ENCODE data around the gene SLC35E4. TPM values are rescaled to one million over a fixed set of nuclear protein-coding genes. Genes with fewer than 3 reads are reported as not detected.

The SLC35E4 gene
- total RNA-seq, 2 donors from 2014 or later, result 0.99 to 3.4 TPM

GRCh38 chr22:30680991-30681770 lies 45.6 kb downstream of the SLC35E4 start:
- no peak overlapping the region for H3K4me3 ChIP-seq
- intact Hi-C loops (cut with DNase I), result no loop called here
- H3K9me3 ChIP-seq, result no peaks in the 10 kb centered on the region
- no peaks in the 10 kb centered on the region for H3K27me3 ChIP-seq
- 79 to 89% methylated on average over 1 of the region's 1 CpG for WGBS, 2 donors
- ATAC-seq (no peak), DNase-seq (no peak)
- H3K4me1 ChIP-seq, result no peaks in the 10 kb centered on the region
- no peak for TF ChIP-seq CTCF (IDR thresholded peaks at IDR 0.05)
- no peak for TF ChIP-seq POLR2A (IDR thresholded peaks at IDR 0.05)
- no peaks in the 10 kb centered on the region for H3K36me3 ChIP-seq (replicated peaks in 1 of 2; ENCODE audit: insufficient read depth in 1 of 2, low read depth in 2 of 2)
- H3K27ac ChIP-seq, result no peak overlapping the region

DNA sequence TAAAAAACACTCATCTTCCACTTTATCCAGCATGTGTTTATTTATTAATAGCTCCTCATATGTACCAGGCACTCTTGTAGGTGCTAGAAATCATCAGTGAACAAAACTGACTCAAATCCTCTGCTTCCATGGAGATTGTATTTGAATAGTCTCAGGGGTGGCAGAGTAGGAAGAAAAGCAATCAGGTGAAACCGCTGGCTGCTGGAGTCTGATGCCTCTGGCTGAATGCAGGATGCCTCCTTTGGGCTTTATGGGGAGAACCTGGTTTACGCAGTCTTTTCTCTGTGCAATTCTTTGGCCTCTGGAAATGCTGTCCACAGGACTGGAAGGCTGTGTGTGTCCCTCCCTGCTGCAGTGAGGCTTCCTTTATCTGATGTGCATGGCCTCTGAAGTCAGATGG lies 46.2 kb downstream of the SLC35E4 start:
- H3K27ac ChIP-seq, result no peak overlapping the region
- TF ChIP-seq CTCF (IDR thresholded peaks at IDR 0.05) (no peak), POLR2A (IDR thresholded peaks at IDR 0.05) (no peak)
- DNase-seq, result no peak
- ATAC-seq, result no peak
- intact Hi-C loops (cut with DNase I), result no loop called here
- no peak overlapping the region for H3K4me3 ChIP-seq
- no peaks in the 10 kb centered on the region for H3K36me3 ChIP-seq (replicated peaks in 1 of 2; ENCODE audit: insufficient read depth in 1 of 2, low read depth in 2 of 2)
- no peaks in the 10 kb centered on the region for H3K4me1 ChIP-seq
- WGBS, 2 donors, result 73 to 82% methylated on average over 2 of the region's 2 CpGs
- H3K27me3 ChIP-seq, result no peaks in the 10 kb centered on the region
- no peaks in the 10 kb centered on the region for H3K9me3 ChIP-seq

GRCh38 chr22:30685178-30685577 lies 49.6 kb downstream of the SLC35E4 start:
- Histone ChIP-seq H3K4me1 (no peaks in the 10 kb centered on the region), H3K4me3 (no peak overlapping the region), H3K36me3 (replicated peaks in 1 of 2; ENCODE audit: insufficient read depth in 1 of 2, low read depth in 2 of 2) (no peaks in the 10 kb centered on the region), H3K27ac (no peak overlapping the region), H3K27me3 (no peaks in the 10 kb centered on the region), H3K9me3 (no peaks in the 10 kb centered on the region)
- DNase-seq (no peak), ATAC-seq (no peak)
- WGBS, 2 donors, result 66 to 68% methylated on average over 7 of the region's 7 CpGs
- TF ChIP-seq CTCF (IDR thresholded peaks at IDR 0.05), result no peak
- no peak for TF ChIP-seq POLR2A (IDR thresholded peaks at IDR 0.05)
- intact Hi-C loops (cut with DNase I), result no loop called here

GRCh38 chr22:30687358-30687757 lies 51.8 kb downstream of the SLC35E4 start:
- no peak overlapping the region for H3K4me3 ChIP-seq
- ATAC-seq, result no peak
- H3K27me3 ChIP-seq, result no peaks in the 10 kb centered on the region
- no peaks in the 10 kb centered on the region for H3K4me1 ChIP-seq
- no peak overlapping the region for H3K27ac ChIP-seq
- no peak for TF ChIP-seq CTCF (IDR thresholded peaks at IDR 0.05)
- no peak for TF ChIP-seq POLR2A (IDR thresholded peaks at IDR 0.05)
- no peaks in the 10 kb centered on the region for H3K36me3 ChIP-seq (replicated peaks in 1 of 2; ENCODE audit: insufficient read depth in 1 of 2, low read depth in 2 of 2)
- 90 to 92% methylated on average over 4 of the region's 4 CpGs for WGBS, 2 donors
- no peak for DNase-seq
- H3K9me3 ChIP-seq, result no peaks in the 10 kb centered on the region
- intact Hi-C loops (cut with DNase I), result no loop called here

GRCh38 chr22:30689622-30690021 lies 54.0 kb downstream of the SLC35E4 start:
- TF ChIP-seq CTCF (IDR thresholded peaks at IDR 0.05) (no peak), POLR2A (IDR thresholded peaks at IDR 0.05) (no peak)
- Histone ChIP-seq H3K4me1 (no peaks in the 10 kb centered on the region), H3K36me3 (replicated peaks in 1 of 2; ENCODE audit: insufficient read depth in 1 of 2, low read depth in 2 of 2) (no peaks in the 10 kb centered on the region), H3K27me3 (no peaks in the 10 kb centered on the region), H3K4me3 (no peak overlapping the region), H3K27ac (no peak overlapping the region), H3K9me3 (no peaks in the 10 kb centered on the region)
- DNase-seq (no peak), ATAC-seq (no peak)
- intact Hi-C loops (cut with DNase I), result no loop called here
- 35 to 56% methylated on average over 1 of the region's 1 CpG for WGBS, 2 donors

Measured in body of pancreas (tissue), 4 donors.